K562 (cell line): Measurements from ENCODE around the gene SLC24A4. TPM values are rescaled to one million over a fixed set of nuclear protein-coding genes. Genes with fewer than 3 reads are reported as not detected.
A peak's percentile ranks its signal among the peaks of the same experiment; 100 is the strongest.

Source experiments
- ATAC-seq: fragments of 200-7000 bp; cut with Tn5 transposase; 3 replicates; pipeline ENCODE4 v1.9.1; 2020; ENCODE audit warnings: moderate library complexity
- BruUV-seq: library from RNA; stranded (reverse); fragments of 400-500 nt; replicated peaks from 2 replicates; lab custom pipeline; 2021; lab: Mats Ljungman, UMichigan
- CTCF ChIA-PET: fragments of 300-600 bp; formaldehyde crosslinking; extraction: SDS; loops from one replicate; lab custom pipeline; 2021; ENCODE audit warnings: low intra/inter-chr PET ratio; lab: Yijun Ruan, JAX
- POLR2A ChIA-PET: fragments of 300-600, 350-650 bp; sonication (Branson Sonifier 250); formaldehyde crosslinking; extraction: SDS; loops from one replicate; lab custom pipeline; 2021; ENCODE audit warnings: antibody characterized with exemption, inconsistent platforms; lab: Yijun Ruan, JAX
- DNase-seq, 4 experiments: peaks; one replicate each; pipeline versions ENCODE4 v3.0.0 to v3.0.0-alpha.2; 2011 to 2018; ENCODE audit warnings: low spot score in 3 of 4, mixed read lengths in 3 of 4; ENCODE audit errors: extremely low read depth in 1 of 4
- FAIRE-seq: peaks from 2 replicates; lab custom pipeline; 2011; peaks lifted over from hg19 to GRCh38; lab: Jason Lieb, UNC
- H2AFZ ChIP-seq: 2 replicates; pipeline ENCODE4 v1.6.0; 2011; ENCODE audit warnings: low read depth, low read length, control low read depth, inconsistent platforms
- H3K27ac ChIP-seq: fragments of 200-600 bp; 3 replicates; pipeline ENCODE4 v1.8.0; 2011; ENCODE audit warnings: low read depth, mild to moderate bottlenecking, control low read depth, inconsistent platforms, low read length, moderate library complexity, mixed read lengths; ENCODE audit errors: extremely low read depth
- H3K27me3 ChIP-seq, 2 experiments: fragments of 300-600 bp in 1 of 2; 2 replicates in 1 of 2; 3 replicates in 1 of 2; pipeline versions ENCODE4 v1.6.0 to v1.8.0; 2011; ENCODE audit warnings: inconsistent platforms in 2 of 2, low read length in 2 of 2, mild to moderate bottlenecking in 1 of 2, mixed read lengths in 1 of 2, moderate library complexity in 1 of 2; ENCODE audit not compliant: control insufficient read depth in 2 of 2, insufficient read depth in 2 of 2
- H3K36me3 ChIP-seq: fragments of 300-600 bp; 3 replicates; pipeline ENCODE4 v1.8.0; 2011; ENCODE audit warnings: mild to moderate bottlenecking, low read length, inconsistent platforms; ENCODE audit not compliant: control insufficient read depth, insufficient read depth
- H3K4me1 ChIP-seq, 2 experiments: fragments of 200-600 bp in 1 of 2; replicated peaks in 1 of 2; 2 replicates in 1 of 2; 3 replicates in 1 of 2; pipeline versions ENCODE4 v1.5.1 to v1.8.0; 2011; ENCODE audit warnings: inconsistent platforms in 2 of 2, low read length in 2 of 2, mild to moderate bottlenecking in 1 of 2, mixed read lengths in 1 of 2, moderate library complexity in 1 of 2; ENCODE audit not compliant: control insufficient read depth in 2 of 2, insufficient read depth in 2 of 2
- H3K4me2 ChIP-seq: 2 replicates; pipeline ENCODE4 v1.6.1; 2011; ENCODE audit warnings: low read length, control low read depth, inconsistent platforms, mixed read lengths; ENCODE audit not compliant: insufficient read depth
- H3K4me3 ChIP-seq: fragments of 200-600 bp; sonication (generic), shearing (Covaris generic); 2 replicates; pipeline ENCODE4 v1.5.1; 2016; ENCODE audit warnings: control low read depth, inconsistent platforms
- H3K79me2 ChIP-seq: fragments of 200-600 bp; 3 replicates; pipeline ENCODE4 v1.8.0; 2011; ENCODE audit warnings: low read length, inconsistent platforms; ENCODE audit not compliant: control insufficient read depth, insufficient read depth
- H3K9ac ChIP-seq, 2 experiments: 2 replicates each; pipeline versions ENCODE4 v1.6.0 to v1.6.1; 2011; ENCODE audit warnings: low read depth in 2 of 2, low read length in 2 of 2, control low read depth in 1 of 2, inconsistent platforms in 1 of 2, mild to moderate bottlenecking in 1 of 2, mixed read lengths in 1 of 2; ENCODE audit not compliant: insufficient read depth in 1 of 2
- H3K9me1 ChIP-seq: one replicate; pipeline ENCODE4 v1.6.0; 2011; ENCODE audit warnings: inconsistent platforms, mild to moderate bottlenecking, low read length, moderate library complexity; ENCODE audit not compliant: control insufficient read depth, insufficient read depth
- H3K9me3 ChIP-seq: replicated peaks from 2 replicates; pipeline ENCODE4 v1.5.1; 2011; ENCODE audit warnings: low read depth, low read length, inconsistent platforms; ENCODE audit not compliant: control insufficient read depth, insufficient read depth
- H4K20me1 ChIP-seq: replicated peaks from 2 replicates; pipeline ENCODE4 v1.6.1; 2011; ENCODE audit warnings: low read length, inconsistent platforms, mixed read lengths; ENCODE audit not compliant: control insufficient read depth, insufficient read depth
- E2F5 ChIP-seq: sonication (generic); formaldehyde crosslinking; IDR thresholded peaks from 2 replicates; pipeline ENCODE4 v1.8.0; 2022; ENCODE audit warnings: mild to moderate bottlenecking, missing genetic modification reagents
- FOXA3 ChIP-seq, 2 experiments: fragments of 450-650 bp in 1 of 2; sonication (generic) in 1 of 2; formaldehyde crosslinking; IDR thresholded peaks in 1 of 2; conservative IDR thresholded peaks in 1 of 2; 2 replicates each; pipeline versions ENCODE4 v1.4.0 to v1.8.0; 2020 to 2022; ENCODE audit warnings: mild to moderate bottlenecking in 2 of 2, missing genetic modification reagents in 1 of 2
- HNRNPL ChIP-seq: fragments of 200-400 bp; formaldehyde crosslinking; IDR thresholded peaks from 2 replicates; pipeline ENCODE4 v1.6.1; 2017; ENCODE audit warnings: low read depth, mild to moderate bottlenecking, low read length
- RFX1 ChIP-seq: fragments of 450-650 bp; IDR thresholded peaks from 2 replicates; pipeline ENCODE4 v1.6.1; 2016; ENCODE audit warnings: mild to moderate bottlenecking, moderate library complexity
- SIN3A ChIP-seq, 2 experiments: fragments of 150-350 bp in 1 of 2; IDR thresholded peaks; 2 replicates each; pipeline ENCODE4 v1.6.1; 2011 to 2016; ENCODE audit warnings: borderline replicate concordance in 2 of 2, low read depth in 2 of 2, low read length in 2 of 2, mild to moderate bottlenecking in 2 of 2, moderate library complexity in 2 of 2; ENCODE audit not compliant: control insufficient read depth in 1 of 2
- ZNF133 ChIP-seq: fragments of 250-450 bp; sonication (Bioruptor Pico); IDR thresholded peaks from 2 replicates; pipeline ENCODE4 v1.4.0; 2020; ENCODE audit warnings: mild to moderate bottlenecking
- WGBS: fragments of 100-300 bp; shearing (Covaris generic); methylation state at CpG from one replicate; pipeline ENCODE4 v1.1.6; 2016; ENCODE audit warnings: low coverage, mixed read lengths; ENCODE audit not compliant: insufficient coverage; ENCODE audit errors: missing lambda C conversion rate; 5-methylcytosine and 5-hydroxymethylcytosine counted together
- in situ Hi-C: fragments of 300-500 bp; cut with MboI; formaldehyde crosslinking; loops from 4 replicates; pipeline ENCODE4 v1.15.0; 2018; ENCODE audit warnings: inconsistent platforms, mixed read lengths
- intact Hi-C: fragments of 100-400 bp; cut with micrococcal nuclease; formaldehyde crosslinking; loops from 2 replicates; pipeline ENCODE4 v1.14.2; 2022
- polyA plus RNA-seq, 8 experiments: library from polyadenylated mRNA; depleted of rRNA in 4 of 8; stranded (reverse) in 5 of 8; unstranded in 3 of 8; fragments of >200 nt; fragmentation: Nextera tagmentation in 2 of 8; fragmentation: Illumina TruSeq in 1 of 8; extraction: Ambion mirVana in 2 of 8; extraction: Trizol in 1 of 8; gene quantifications; 2 replicates each; pipeline versions ENCODE4 v1.2.1 to v1.2.3, GENCODE V29; 2011 to 2014; ENCODE audit warnings: inconsistent platforms in 1 of 8, missing spikeins in 1 of 8
- total RNA-seq, 7 experiments: library from RNA; depleted of rRNA in 6 of 7; stranded (reverse); fragments of >200 nt in 6 of 7; fragmentation: Illumina TruSeq in 2 of 7; extraction: Trizol in 2 of 7; gene quantifications; 2 replicates each; pipeline versions ENCODE4 v1.2.1 to v1.2.3, GENCODE V29; 2011 to 2021; ENCODE audit warnings: low replicate concordance in 1 of 7
- TF ChIP-seq, protein P1 (sequence below): sonication (generic); formaldehyde crosslinking; IDR thresholded peaks from 2 replicates; pipeline ENCODE4 v1.8.0; 2022; ENCODE audit warnings: mild to moderate bottlenecking, missing genetic modification reagents, borderline replicate concordance

SLC24A4 gene
- total and polyA plus RNA-seq, 9 of the 15 experiments (the other 6 are each of a cell fraction or from before 2014, with no cell fraction given) = not detected

DNA sequence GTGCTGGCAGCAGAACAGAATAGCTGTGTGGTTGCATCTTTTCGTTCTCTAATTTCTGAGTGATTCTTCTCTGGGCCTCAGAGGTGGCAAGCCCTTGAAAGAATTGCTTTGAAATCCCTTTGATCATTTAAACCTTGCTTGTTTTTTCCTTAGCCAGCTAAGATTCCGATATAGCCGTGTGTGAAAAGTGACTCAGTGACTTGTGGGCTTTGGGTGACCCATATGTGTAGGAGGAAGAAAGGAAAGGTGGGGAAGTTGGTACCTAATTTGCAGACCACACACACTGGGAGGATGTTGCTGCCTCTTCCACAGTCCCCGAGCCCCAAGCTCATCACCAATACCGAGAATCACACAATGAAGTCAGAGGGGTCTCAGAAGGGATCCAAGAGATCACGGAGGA is 18.8 kb downstream of the SLC24A4 start:
- ATAC-seq (no peak), FAIRE-seq (no peak), DNase-seq (no peak)
- H3K4me1 ChIP-seq = no peaks in the 10 kb centered on the region
- H3K4me3 ChIP-seq = no peak overlapping the region
- no peaks in the 10 kb centered on the region for H3K9me1 ChIP-seq
- H3K27me3 ChIP-seq = peaks cover 0 to 41% of the 10 kb centered on the region in 2 experiments; a peak in 2 of 5 replicates
- H3K4me2 ChIP-seq = no peak overlapping the region
- no peak for TF ChIP-seq ZNF133 (CRISPR knock-in tag)
- no peak for TF ChIP-seq SIN3A (IDR thresholded peaks at IDR 0.05; ENCODE audit: borderline replicate concordance in 2 of 2, control insufficient read depth in 1 of 2, low read depth in 2 of 2, low read length in 2 of 2)
- TF ChIP-seq HNRNPL = no peak
- TF ChIP-seq E2F5 (CRISPR knock-in tag) = no peak
- H4K20me1 ChIP-seq = no peaks in the 10 kb centered on the region
- ChIA-PET POLR2A (no interaction called here), CTCF (no interaction called here)
- H2AFZ ChIP-seq = no peak overlapping the region
- WGBS = 1% methylated on average over 6 of the region's 6 CpGs
- no peak overlapping the region for H3K9ac ChIP-seq
- H3K79me2 ChIP-seq = no peaks in the 10 kb centered on the region
- intact Hi-C loops = no loop called here
- no peaks in the 10 kb centered on the region for H3K36me3 ChIP-seq
- no peaks in the 10 kb centered on the region for H3K9me3 ChIP-seq
- no peak overlapping the region for H3K27ac ChIP-seq
- in situ Hi-C loops = no loop called here
- no TSS peak for BruUV-seq

- no TSS peak for BruUV-seq
- Histone ChIP-seq H3K9ac (no peak overlapping the region), H3K4me2 (no peak overlapping the region), H3K4me1 (no peaks in the 10 kb centered on the region), H3K27me3 (peaks cover 0 to under 1% of the 10 kb centered on the region in 2 experiments; a peak in 2 of 5 replicates), H4K20me1 (no peaks in the 10 kb centered on the region), H3K9me1 (no peaks in the 10 kb centered on the region), H3K27ac (no peak overlapping the region), H3K79me2 (no peaks in the 10 kb centered on the region), H3K9me3 (no peaks in the 10 kb centered on the region)
- CTCF ChIA-PET = no interaction called here
- no peak for ATAC-seq
- DNase-seq = no peak
- intact Hi-C loops = no loop called here
- no peak for FAIRE-seq
- TF ChIP-seq RFX1 (peak; percentile 41; the same call in 1 of the 2 replicates), FOXA3 (CRISPR knock-in tag; conservative IDR thresholded peaks at IDR 0.05 in 1 of 2, IDR thresholded peaks at IDR 0.05 in 1 of 2) (0 out of 4 replicates have a peak, but pooled peaks of 1 of the 2 experiments have one; percentile 11)
- TF ChIP-seq, protein P1, sequence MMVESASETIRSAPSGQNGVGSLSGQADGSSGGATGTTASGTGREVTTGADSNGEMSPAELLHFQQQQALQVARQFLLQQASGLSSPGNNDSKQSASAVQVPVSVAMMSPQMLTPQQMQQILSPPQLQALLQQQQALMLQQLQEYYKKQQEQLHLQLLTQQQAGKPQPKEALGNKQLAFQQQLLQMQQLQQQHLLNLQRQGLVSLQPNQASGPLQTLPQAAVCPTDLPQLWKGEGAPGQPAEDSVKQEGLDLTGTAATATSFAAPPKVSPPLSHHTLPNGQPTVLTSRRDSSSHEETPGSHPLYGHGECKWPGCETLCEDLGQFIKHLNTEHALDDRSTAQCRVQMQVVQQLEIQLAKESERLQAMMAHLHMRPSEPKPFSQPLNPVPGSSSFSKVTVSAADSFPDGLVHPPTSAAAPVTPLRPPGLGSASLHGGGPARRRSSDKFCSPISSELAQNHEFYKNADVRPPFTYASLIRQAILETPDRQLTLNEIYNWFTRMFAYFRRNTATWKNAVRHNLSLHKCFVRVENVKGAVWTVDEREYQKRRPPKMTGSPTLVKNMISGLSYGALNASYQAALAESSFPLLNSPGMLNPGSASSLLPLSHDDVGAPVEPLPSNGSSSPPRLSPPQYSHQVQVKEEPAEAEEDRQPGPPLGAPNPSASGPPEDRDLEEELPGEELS (CRISPR knock-in tag) = no peak
- TF ChIP-seq, all 486 proteins: peak for 2
- WGBS = 3% methylated on average over 5 of the region's 5 CpGs
- Histone ChIP-seq H3K36me3 (no peaks in the 10 kb centered on the region), H2AFZ (no peak overlapping the region), H3K4me3 (no peak overlapping the region)
- in situ Hi-C loops = no loop called here
- POLR2A ChIA-PET = no interaction called here
Measured at GRCh38 chr14:92348154-92348553, 25.2 kb downstream of the SLC24A4 start.
